Glutamatergic neuron (in vitro differentiated cells): ENCODE data around the gene PCAT7. TPM values are rescaled to one million over a fixed set of nuclear protein-coding genes. Genes with fewer than 3 reads are reported as not detected.

ENCODE experiments used
- DNase-seq: peaks from one replicate; pipeline ENCODE4 v3.0.0; 2022
- H3K27ac Mint-ChIP-seq: one replicate; pipeline ENCODE4 v1.8.0; 2020; ENCODE audit warnings: mild to moderate bottlenecking, mixed read lengths, inconsistent platforms; ENCODE audit not compliant: unreplicated experiment
- H3K27me3 Mint-ChIP-seq: one replicate; pipeline ENCODE4 v1.8.0; 2020; ENCODE audit warnings: mild to moderate bottlenecking, moderate library complexity, mixed read lengths, inconsistent platforms; ENCODE audit not compliant: unreplicated experiment
- H3K36me3 Mint-ChIP-seq: one replicate; pipeline ENCODE4 v1.8.0; 2020; ENCODE audit warnings: mild to moderate bottlenecking, mixed read lengths, inconsistent platforms; ENCODE audit not compliant: unreplicated experiment
- H3K4me1 Mint-ChIP-seq: one replicate; pipeline ENCODE4 v1.8.0; 2020; ENCODE audit warnings: mild to moderate bottlenecking, low read depth, mixed read lengths, inconsistent platforms; ENCODE audit not compliant: unreplicated experiment
- H3K4me3 Mint-ChIP-seq: one replicate; pipeline ENCODE4 v1.8.0; 2020; ENCODE audit warnings: mild to moderate bottlenecking, mixed read lengths, inconsistent platforms; ENCODE audit not compliant: unreplicated experiment
- H3K9me3 Mint-ChIP-seq: one replicate; pipeline ENCODE4 v1.8.0; 2020; ENCODE audit warnings: mild to moderate bottlenecking, moderate library complexity, mixed read lengths, inconsistent platforms; ENCODE audit not compliant: unreplicated experiment
- total RNA-seq: library from RNA; stranded (reverse); fragmentation: NEBNext Ultra II Directional; extraction: Animal tissue kit (Norgen Biotek cat#: 25700); gene quantifications from one replicate; pipeline ENCODE4 v1.2.1, GENCODE V29; 2021; ENCODE audit not compliant: unreplicated experiment
- TF ChIP-seq, protein P1 (sequence below): fragments of 200-600 bp; sonication (generic); IDR thresholded peaks from one replicate; pipeline ENCODE4 v1.5.0; 2021; ENCODE audit not compliant: partially characterized antibody, unreplicated experiment

The PCAT7 gene
- total RNA-seq, 1 donor from 2014 or later = 16.4 TPM

GRCh38 chr9:94603259-94604160 lies 48.6 kb downstream of the PCAT7 start:
- DNase-seq = peak; percentile 80
- Mint-ChIP-seq H3K4me1 (peaks cover 7% of the 10 kb centered on the region), H3K4me3 (no peak overlapping the region), H3K27me3 (peaks cover 2% of the 10 kb centered on the region), H3K27ac (no peak overlapping the region), H3K36me3 (no peaks in the 10 kb centered on the region), H3K9me3 (no peaks in the 10 kb centered on the region)
- TF ChIP-seq, protein P1, sequence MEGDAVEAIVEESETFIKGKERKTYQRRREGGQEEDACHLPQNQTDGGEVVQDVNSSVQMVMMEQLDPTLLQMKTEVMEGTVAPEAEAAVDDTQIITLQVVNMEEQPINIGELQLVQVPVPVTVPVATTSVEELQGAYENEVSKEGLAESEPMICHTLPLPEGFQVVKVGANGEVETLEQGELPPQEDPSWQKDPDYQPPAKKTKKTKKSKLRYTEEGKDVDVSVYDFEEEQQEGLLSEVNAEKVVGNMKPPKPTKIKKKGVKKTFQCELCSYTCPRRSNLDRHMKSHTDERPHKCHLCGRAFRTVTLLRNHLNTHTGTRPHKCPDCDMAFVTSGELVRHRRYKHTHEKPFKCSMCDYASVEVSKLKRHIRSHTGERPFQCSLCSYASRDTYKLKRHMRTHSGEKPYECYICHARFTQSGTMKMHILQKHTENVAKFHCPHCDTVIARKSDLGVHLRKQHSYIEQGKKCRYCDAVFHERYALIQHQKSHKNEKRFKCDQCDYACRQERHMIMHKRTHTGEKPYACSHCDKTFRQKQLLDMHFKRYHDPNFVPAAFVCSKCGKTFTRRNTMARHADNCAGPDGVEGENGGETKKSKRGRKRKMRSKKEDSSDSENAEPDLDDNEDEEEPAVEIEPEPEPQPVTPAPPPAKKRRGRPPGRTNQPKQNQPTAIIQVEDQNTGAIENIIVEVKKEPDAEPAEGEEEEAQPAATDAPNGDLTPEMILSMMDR = peak; percentile 59

- Mint-ChIP-seq H3K27me3 (peaks cover 4% of the 10 kb centered on the region), H3K27ac (no peak overlapping the region), H3K36me3 (no peaks in the 10 kb centered on the region), H3K4me3 (no peak overlapping the region), H3K9me3 (no peaks in the 10 kb centered on the region), H3K4me1 (peaks cover 17% of the 10 kb centered on the region)
- DNase-seq = no peak
- TF ChIP-seq, protein P1 = no peak
Observed at GRCh38 chr9:94606646-94607422, 52.0 kb downstream of the PCAT7 start.

GRCh38 chr9:94607423-94607691 lies 52.5 kb downstream of the PCAT7 start:
- Mint-ChIP-seq H3K27ac (no peak overlapping the region), H3K36me3 (no peaks in the 10 kb centered on the region), H3K4me1 (peaks cover 17% of the 10 kb centered on the region), H3K9me3 (no peaks in the 10 kb centered on the region), H3K4me3 (no peak overlapping the region), H3K27me3 (peaks cover 4% of the 10 kb centered on the region)
- no peak for DNase-seq
- TF ChIP-seq, protein P1 = no peak

DNA sequence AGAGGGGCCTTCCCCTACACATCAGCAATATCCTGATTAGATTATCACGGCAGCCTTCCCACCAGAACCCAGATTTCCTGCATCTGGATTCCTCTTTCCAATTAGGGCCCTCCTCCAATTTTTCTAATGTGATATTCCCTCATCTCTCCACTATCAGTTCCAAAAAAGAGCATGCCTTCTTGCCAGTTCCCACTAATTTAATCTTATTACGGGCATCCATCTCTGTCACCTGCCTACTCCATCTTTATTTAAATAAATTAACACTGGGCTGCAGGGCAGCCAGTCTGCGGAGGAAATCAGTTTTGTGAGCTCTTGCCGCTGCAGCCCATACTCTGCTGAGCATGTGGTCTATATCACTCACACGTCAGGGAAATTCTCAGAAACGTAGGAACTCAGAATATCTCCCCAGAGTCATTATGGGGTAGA lies 55.3 kb downstream of the PCAT7 start:
- no peak for DNase-seq
- peaks cover 4% of the 10 kb centered on the region for H3K27me3 Mint-ChIP-seq
- H3K36me3 Mint-ChIP-seq = no peaks in the 10 kb centered on the region
- peak overlapping the region; percentile 6 for H3K27ac Mint-ChIP-seq
- no peaks in the 10 kb centered on the region for H3K9me3 Mint-ChIP-seq
- H3K4me1 Mint-ChIP-seq = peaks cover 17% of the 10 kb centered on the region
- peak overlapping the region; percentile 21 for H3K4me3 Mint-ChIP-seq
- TF ChIP-seq, protein P1 = no peak
